Gastroesophageal sphincter (tissue), 3 donors: ENCODE results near the gene CHST14.

Source experiments
- CTCF ChIP-seq, 4 experiments: fragments of 200-600 bp in 2 of 4; fragments of 450-650 bp in 2 of 4; sonication (generic) in 1 of 4; IDR thresholded peaks; one replicate each; pipeline ENCODE4 v1.5.1; 2017 to 2019; ENCODE audit warnings: antibody characterized with exemption in 4 of 4, mild to moderate bottlenecking in 2 of 4, moderate library complexity in 2 of 4
- EP300 ChIP-seq: sonication (generic); formaldehyde crosslinking; IDR thresholded peaks from one replicate; pipeline ENCODE4 v1.6.1; 2017; ENCODE audit warnings: antibody characterized with exemption, mild to moderate bottlenecking

GRCh38 chr15:40448354-40448753 is 22.4 kb upstream of the CHST14 start:
- TF ChIP-seq CTCF (IDR thresholded peaks at IDR 0.05) (no peak), EP300 (no peak)
